SH-SY5Y (cell line): ENCODE results near the gene SERPINB11.

Source experiments
- GATA2 ChIP-seq: IDR thresholded peaks from 2 replicates; pipeline ENCODE4 v1.6.1; 2011; ENCODE audit warnings: mild to moderate bottlenecking, low read depth, low read length
- GATA3 ChIP-seq: IDR thresholded peaks from 2 replicates; pipeline ENCODE4 v1.6.1; 2011; ENCODE audit warnings: low read depth, mild to moderate bottlenecking, low read length, moderate library complexity

GRCh38 chr18:63708650-63709049 is 5.9 kb downstream of the SERPINB11 start:
- no peak for TF ChIP-seq GATA2
- no peak for TF ChIP-seq GATA3
